Subcutaneous adipose tissue (tissue), 4 donors: ENCODE data around the gene AQP5. TPM values are rescaled to one million over a fixed set of nuclear protein-coding genes. Genes with fewer than 3 reads are reported as not detected.

Experiments used
- CTCF ChIP-seq: fragments of 450-650 bp; IDR thresholded peaks from one replicate; pipeline ENCODE4 v1.5.1; 2016; ENCODE audit warnings: low read depth, mild to moderate bottlenecking, control low read depth, antibody characterized with exemption, moderate library complexity
- total RNA-seq, 4 donors: library from RNA; depleted of rRNA; stranded (reverse); fragments of >200 nt; gene quantifications; one replicate each; pipeline ENCODE4 v1.1.0, GENCODE V29; 2016

Gene AQP5
- total RNA-seq, 4 donors from 2014 or later, result not detected

DNA sequence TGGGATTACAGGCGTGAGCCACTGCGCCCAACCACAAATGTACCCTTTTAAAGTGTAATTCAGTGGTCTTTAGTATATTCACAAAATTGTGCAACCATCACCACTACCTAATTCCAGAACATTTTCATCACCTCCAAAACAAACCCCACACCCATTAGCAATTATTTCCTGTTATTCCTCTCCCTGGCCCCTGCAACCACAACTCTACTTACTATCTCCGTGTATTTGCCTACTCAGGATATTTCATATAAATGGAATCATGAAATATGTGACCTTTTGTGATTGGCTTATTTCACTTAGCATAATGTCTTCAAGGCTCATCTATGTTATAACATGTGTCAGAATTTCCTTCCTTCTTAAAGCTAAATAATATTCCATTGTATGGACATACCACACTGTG lies 27.2 kb upstream of the AQP5 start:
- TF ChIP-seq CTCF, result no peak

DNA sequence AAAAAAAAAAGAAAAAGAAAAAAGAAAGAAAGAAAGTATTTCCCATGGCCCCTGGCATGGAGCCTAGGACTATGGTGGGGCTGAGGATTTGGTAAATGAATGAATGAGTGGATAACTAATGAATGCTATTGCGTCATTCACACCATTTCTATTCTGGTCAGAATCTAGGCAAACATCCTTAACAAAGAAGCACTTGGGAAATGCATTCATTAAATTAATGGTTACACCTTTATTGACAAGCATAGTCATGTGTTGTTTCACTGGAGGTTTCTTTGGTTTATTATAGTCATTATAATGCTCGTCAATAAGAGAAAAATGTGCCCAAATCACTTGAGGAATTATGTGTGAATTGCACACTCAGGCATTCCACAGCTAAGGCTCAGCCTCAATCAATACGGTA lies 24.7 kb upstream of the AQP5 start:
- TF ChIP-seq CTCF, result no peak

DNA sequence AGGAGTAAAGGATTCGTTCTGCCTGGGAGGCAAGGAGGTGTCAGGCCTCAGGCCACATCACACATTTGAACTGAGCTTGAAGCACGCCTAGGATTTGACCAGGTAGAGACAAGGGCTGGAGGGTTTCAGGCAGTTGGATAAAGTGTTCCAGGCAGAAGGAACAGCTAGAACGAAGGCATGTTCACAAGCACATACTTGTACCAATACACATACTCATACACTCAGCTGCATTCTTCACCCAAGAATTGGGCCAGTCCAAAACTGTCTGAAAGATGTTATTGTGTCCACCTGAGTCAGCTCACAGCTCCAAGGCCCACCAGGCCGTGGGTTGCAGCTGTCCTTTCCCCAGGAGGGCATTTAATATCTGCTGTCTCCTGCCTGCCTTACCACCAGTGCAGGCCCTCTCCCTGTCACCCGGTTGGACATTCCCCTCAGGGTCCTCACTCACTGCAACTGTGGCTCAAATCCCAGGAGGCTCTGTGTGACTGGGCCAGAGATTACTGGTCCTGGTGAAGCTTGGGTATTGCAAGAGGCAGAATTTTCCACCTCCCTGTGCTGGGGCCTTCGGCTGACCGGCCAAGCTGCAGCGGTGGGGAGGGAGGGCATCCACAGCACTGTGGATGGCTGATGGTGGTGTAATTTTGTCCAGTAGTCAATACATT lies 23.9 kb upstream of the AQP5 start:
- TF ChIP-seq CTCF, result no peak

DNA sequence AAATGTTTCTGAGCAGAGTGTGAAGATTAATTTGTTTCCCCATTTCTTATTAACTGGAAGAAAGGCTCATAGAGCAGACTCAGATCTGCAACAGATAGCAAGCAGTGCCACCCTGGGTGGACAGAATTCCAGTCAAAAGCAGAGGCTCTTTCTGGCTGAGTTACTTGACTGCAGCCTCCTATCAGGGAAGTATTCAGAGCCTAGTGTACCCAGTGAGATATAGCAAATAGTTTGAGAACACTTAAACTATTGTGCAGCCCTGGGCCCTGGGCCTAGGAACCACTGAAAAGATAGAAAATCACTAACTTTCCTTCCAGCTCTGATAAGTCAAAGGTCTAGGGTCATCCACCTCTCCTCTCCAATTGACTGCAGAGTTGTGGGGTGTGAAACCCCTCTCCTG lies 22.4 kb upstream of the AQP5 start:
- no peak for TF ChIP-seq CTCF

GRCh38 chr12:49939707-49940106 lies 22.0 kb upstream of the AQP5 start:
- no peak for TF ChIP-seq CTCF

- no peak for TF ChIP-seq CTCF
Measured at GRCh38 chr12:49941556-49942511, 19.8 kb upstream of the AQP5 start.

GRCh38 chr12:49942512-49942893 lies 19.2 kb upstream of the AQP5 start:
- TF ChIP-seq CTCF, result no peak
